Naive B cell (primary cell): Measurements from ENCODE around the gene FOXD4L5. TPM values are rescaled to one million over a fixed set of nuclear protein-coding genes. Genes with fewer than 3 reads are reported as not detected.
"Not testable (repeated sequence)": the region's sequence is repeated elsewhere in the genome, so short reads cannot be mapped to it uniquely, and the experiment has no call there.

ENCODE experiments used
- ATAC-seq, 2 donors: fragments of 150-1000 bp; cut with Tn5 transposase; 2 replicates each; pipeline ENCODE4 v1.10.0; 2021; ENCODE audit warnings: low read depth in 2 of 2, mild to moderate bottlenecking in 2 of 2, moderate library complexity in 2 of 2
- DNase-seq: peaks from one replicate; pipeline ENCODE4 v3.0.0; 2022
- H3K27ac Mint-ChIP-seq, 6 donors: one replicate each; pipeline ENCODE4 v1.8.0; 2020 to 2022; ENCODE audit warnings: mild to moderate bottlenecking in 6 of 6, mixed read lengths in 6 of 6, moderate library complexity in 5 of 6, inconsistent platforms in 2 of 6
- H3K27me3 Mint-ChIP-seq, 3 donors: one replicate each; pipeline ENCODE4 v1.8.0; 2021 to 2022; ENCODE audit warnings: mixed read lengths in 3 of 3, mild to moderate bottlenecking in 1 of 3
- H3K36me3 Mint-ChIP-seq, 2 donors: one replicate each; pipeline ENCODE4 v1.8.0; 2020 to 2022; ENCODE audit warnings: mixed read lengths in 2 of 2, inconsistent platforms in 1 of 2, mild to moderate bottlenecking in 1 of 2
- H3K4me1 Mint-ChIP-seq, 3 donors: one replicate each; pipeline ENCODE4 v1.8.0; 2020 to 2022; ENCODE audit warnings: mixed read lengths in 3 of 3, inconsistent platforms in 1 of 3, mild to moderate bottlenecking in 1 of 3, moderate library complexity in 1 of 3
- H3K4me3 Mint-ChIP-seq, 8 donors: one replicate each; pipeline ENCODE4 v1.8.0; 2020 to 2022; ENCODE audit warnings: mild to moderate bottlenecking in 8 of 8, mixed read lengths in 8 of 8, moderate library complexity in 8 of 8, inconsistent platforms in 2 of 8
- H3K9me3 Mint-ChIP-seq, 7 donors: one replicate each; pipeline ENCODE4 v1.8.0; 2020 to 2022; ENCODE audit warnings: mixed read lengths in 7 of 7, mild to moderate bottlenecking in 5 of 7, inconsistent platforms in 2 of 7, moderate library complexity in 1 of 7
- polyA plus RNA-seq, 6 donors: library from polyadenylated mRNA; unstranded; fragments of 300-500 nt; fragmentation: Illumina TruSeq; gene quantifications; one replicate each; pipeline ENCODE4 v1.2.3, GENCODE V29; 2021; ENCODE audit warnings: low read depth in 6 of 6

The FOXD4L5 gene
- not detected for polyA plus RNA-seq

GRCh38 chr9:65285109-65285508, at the start of gene FOXD4L5:
Gene FOXD4L5 (minus strand): TSS chr9:65285209. CDS start chr9:65284377, 832 bp downstream.
- DNase-seq, ATAC-seq, H3K36me3 Mint-ChIP-seq, H3K27me3 Mint-ChIP-seq, H3K27ac Mint-ChIP-seq, H3K9me3 Mint-ChIP-seq, H3K4me1 Mint-ChIP-seq: not testable (repeated sequence)
- H3K4me3 Mint-ChIP-seq, result peak within 1 kb of the TSS in 3 of 8 donors; percentile 21 to 59 (median 49)

GRCh38 chr9:65283943-65284342, 1.1 kb downstream of the FOXD4L5 start:
- H3K9me3 Mint-ChIP-seq, DNase-seq, H3K4me1 Mint-ChIP-seq, H3K27me3 Mint-ChIP-seq, H3K27ac Mint-ChIP-seq, H3K36me3 Mint-ChIP-seq, ATAC-seq: not testable (repeated sequence)
- peak overlapping the region in 2 of 8 donors; percentile 49 to 59 for H3K4me3 Mint-ChIP-seq

- not testable (repeated sequence) for H3K4me1 Mint-ChIP-seq, H3K27ac Mint-ChIP-seq, H3K27me3 Mint-ChIP-seq, H3K9me3 Mint-ChIP-seq, H3K36me3 Mint-ChIP-seq, H3K4me3 Mint-ChIP-seq, ATAC-seq, DNase-seq
Measured at GRCh38 chr9:65282976-65283375, 2.0 kb downstream of the FOXD4L5 start.
